ENCODE measurements around the gene QRICH1. TPM values are rescaled to one million over a fixed set of nuclear protein-coding genes. Genes with fewer than 3 reads are reported as not detected.
A peak's percentile ranks its signal among the peaks of the same experiment; 100 is the strongest.

Gene QRICH1
- total RNA-seq, 1 experiment from 2014 or later = 123 TPM

GRCh38 chr3:49019941-49020329 is 73.9 kb downstream of the QRICH1 start (continued):
- no peak for TF ChIP-seq STAT6 (CRISPR knock-in tag; conservative IDR thresholded peaks at IDR 0.05; ENCODE audit: low read depth)
- no peak for TF ChIP-seq SMAD4 (CRISPR knock-in tag; IDR thresholded peaks at IDR 0.05)
- TF ChIP-seq E2F1 (CRISPR knock-in tag; IDR thresholded peaks at IDR 0.05) = no peak
- TF ChIP-seq HMGXB4 (CRISPR knock-in tag; IDR thresholded peaks at IDR 0.05) = no peak

GRCh38 chr3:49018707-49019006 is 75.2 kb downstream of the QRICH1 start:
- peaks cover 25% of the 10 kb centered on the region for H3K4me1 Mint-ChIP-seq
- CTCF ChIA-PET = interaction anchor here (2.3 to 8.2 kb wide), 2 partner anchors 12 to 30 kb away, joined by 21 to 101 read pairs; partner anchors contain the start of genes P4HTM and WDR6

More at GRCh38 chr3:49018707-49019006, 75.2 kb downstream of the QRICH1 start:
- no peak for DNase-seq (ENCODE audit: low spot score)
- peak overlapping the region; percentile 92 for H3K27ac Mint-ChIP-seq
- H3K27me3 Mint-ChIP-seq (ENCODE audit: low read depth) = no peaks in the 10 kb centered on the region
- peaks cover 33% of the 10 kb centered on the region for H3K36me3 Mint-ChIP-seq
- POLR2A ChIA-PET = interaction anchor here (1.6 to 3.6 kb wide), 4 partner anchors 11 to 75 kb away, joined by 3 to 40 read pairs (median 8); partner anchors contain the start of genes IMPDH2, P4HTM and WDR6
- no peak for ATAC-seq
- H3K9me3 Mint-ChIP-seq = no peaks in the 10 kb centered on the region
- peak; percentile 14; the same call in 1 of the 2 replicates for TF ChIP-seq ETV6 (CRISPR knock-in tag; IDR thresholded peaks at IDR 0.05)
- TF ChIP-seq AR (CRISPR knock-in tag; IDR thresholded peaks at IDR 0.05) = no peak
- TF ChIP-seq ZNF532 (CRISPR knock-in tag; IDR thresholded peaks at IDR 0.05; ENCODE audit: borderline replicate concordance) = no peak
- TF ChIP-seq ZNF416 (CRISPR knock-in tag; IDR thresholded peaks at IDR 0.05) = no peak
- TF ChIP-seq SP1 (CRISPR knock-in tag; conservative IDR thresholded peaks at IDR 0.05) = no peak
- TF ChIP-seq ZNF396 (CRISPR knock-in tag; IDR thresholded peaks at IDR 0.05; ENCODE audit: borderline replicate concordance) = no peak
- TF ChIP-seq ZNF232 (CRISPR knock-in tag; IDR thresholded peaks at IDR 0.05) = no peak
- TF ChIP-seq MYBL2 (CRISPR knock-in tag; IDR thresholded peaks at IDR 0.05) = peak; percentile 13; the same call in 1 of the 2 replicates
- 0 out of 2 replicates have a peak, but pooled peaks have one; percentile 4 for TF ChIP-seq KAT7 (CRISPR knock-in tag; IDR thresholded peaks at IDR 0.05; ENCODE audit: borderline replicate concordance)
- H3K4me3 Mint-ChIP-seq = peak overlapping the region; percentile 92

Measured in WTC11 (cell line).